Effector CD4-positive, alpha-beta T cell (primary cell): ENCODE results near the gene SYT14.
"Not testable (repeated sequence)": the region's sequence is repeated elsewhere in the genome, so short reads cannot be mapped to it uniquely, and the experiment has no call there.

ENCODE experiments used
- DNase-seq: peaks from one replicate; pipeline ENCODE4 v3.0.0-alpha.2; 2020

The SYT14 gene

DNA sequence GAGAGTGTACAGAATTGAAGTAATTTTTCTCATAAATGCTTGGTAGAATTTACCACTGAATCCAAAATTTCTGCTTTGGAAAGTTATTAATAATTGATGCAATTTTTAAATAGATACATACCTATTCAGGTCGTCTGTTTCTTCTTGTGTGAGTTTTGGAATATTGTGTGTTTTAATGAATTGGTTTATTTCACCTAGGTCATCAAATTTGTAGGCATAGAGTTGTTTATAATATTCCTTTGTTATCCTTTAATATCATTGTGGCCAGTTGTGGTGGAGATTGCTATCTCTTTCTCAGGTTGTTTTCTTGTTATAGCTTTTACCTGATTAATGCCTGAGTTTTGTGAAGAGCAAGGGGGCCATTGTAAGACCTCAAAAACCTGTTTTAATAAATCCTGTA lies 93.5 kb downstream of the SYT14 start:
- DNase-seq = no peak

- DNase-seq = no peak
Observed at GRCh38 chr1:210043058-210043457, 105.0 kb downstream of the SYT14 start.

DNA sequence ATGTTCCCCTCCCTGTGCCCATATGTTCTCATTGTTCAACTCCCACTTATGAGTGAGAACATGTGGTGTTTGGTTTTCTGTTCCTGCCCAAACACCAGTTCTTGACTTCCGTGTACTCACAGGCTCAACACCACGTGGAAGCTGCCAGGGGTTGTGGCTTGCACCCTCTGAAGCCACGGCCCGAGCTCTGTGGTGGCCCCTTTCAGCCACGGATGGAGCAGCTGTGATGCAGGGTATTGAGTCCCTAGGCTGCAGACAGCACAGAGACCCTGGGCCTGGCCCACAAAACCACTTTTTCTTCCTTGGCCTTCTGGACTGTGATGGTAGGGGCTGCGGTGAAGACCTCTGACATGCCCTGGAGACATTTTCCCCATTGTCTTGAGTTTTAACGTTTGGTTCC lies 111.6 kb downstream of the SYT14 start:
- DNase-seq = no peak

DNA sequence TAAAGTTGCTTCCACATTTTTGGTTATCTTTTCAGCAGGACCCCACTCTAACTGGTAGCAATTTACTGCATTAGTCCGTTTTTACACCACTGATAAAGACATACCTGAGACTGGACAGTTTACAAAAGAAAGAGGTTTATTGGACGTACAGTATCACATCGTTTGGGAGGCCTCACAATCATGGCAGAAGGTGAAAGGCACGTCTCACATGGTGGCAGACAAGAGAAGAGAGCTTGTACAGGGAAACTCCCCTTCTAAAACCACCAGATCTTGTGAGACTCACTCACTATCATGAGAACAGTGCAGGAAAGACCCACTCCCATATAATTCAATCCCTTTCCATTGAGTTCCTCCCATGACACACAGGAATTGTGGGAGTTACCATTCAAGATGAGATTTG lies 112.5 kb downstream of the SYT14 start:
- DNase-seq = not testable (repeated sequence)

GRCh38 chr1:210053126-210053525 lies 115.1 kb downstream of the SYT14 start:
- no peak for DNase-seq

DNA sequence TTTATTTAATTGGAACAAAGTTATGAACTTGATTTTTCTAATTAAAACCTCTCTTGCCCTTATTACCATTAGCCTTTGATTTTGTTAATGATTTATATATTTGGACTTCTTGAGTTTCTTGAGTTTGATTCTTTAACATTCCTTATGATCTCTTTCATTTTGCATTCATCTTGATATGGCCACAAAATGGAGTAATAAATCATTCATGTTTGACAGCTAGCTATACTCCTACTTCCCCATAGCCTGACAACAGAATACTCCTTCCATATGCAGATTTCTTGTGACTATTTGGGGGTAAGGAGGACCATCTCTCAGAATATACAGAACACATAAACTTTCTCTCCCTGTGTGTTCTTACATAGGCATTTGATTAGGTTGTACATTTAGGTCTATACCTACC lies 119.6 kb downstream of the SYT14 start:
- DNase-seq = no peak

DNA sequence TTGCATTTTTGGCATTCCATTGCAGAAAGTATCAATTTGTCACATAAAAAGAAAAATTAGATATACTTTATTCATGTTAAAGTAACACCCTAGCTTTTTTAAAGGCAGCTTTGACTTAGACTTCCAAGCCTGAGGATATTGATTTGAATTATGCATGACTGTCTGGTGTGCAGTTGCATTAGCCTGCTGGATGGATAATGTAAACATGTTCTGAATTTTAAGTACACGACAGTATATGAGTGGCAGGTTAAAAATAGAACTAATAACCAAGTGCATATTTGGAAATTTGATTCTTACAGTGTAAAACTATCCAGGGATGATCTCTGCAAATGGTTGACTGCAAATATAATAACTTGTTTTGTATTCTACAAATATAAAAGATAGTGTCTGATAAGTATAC lies 124.0 kb downstream of the SYT14 start:
- DNase-seq = no peak

- DNase-seq = no peak
Observed at GRCh38 chr1:210070531-210070930, 132.5 kb downstream of the SYT14 start.

- DNase-seq = no peak
Observed at GRCh38 chr1:210072129-210072528, 134.1 kb downstream of the SYT14 start.

DNA sequence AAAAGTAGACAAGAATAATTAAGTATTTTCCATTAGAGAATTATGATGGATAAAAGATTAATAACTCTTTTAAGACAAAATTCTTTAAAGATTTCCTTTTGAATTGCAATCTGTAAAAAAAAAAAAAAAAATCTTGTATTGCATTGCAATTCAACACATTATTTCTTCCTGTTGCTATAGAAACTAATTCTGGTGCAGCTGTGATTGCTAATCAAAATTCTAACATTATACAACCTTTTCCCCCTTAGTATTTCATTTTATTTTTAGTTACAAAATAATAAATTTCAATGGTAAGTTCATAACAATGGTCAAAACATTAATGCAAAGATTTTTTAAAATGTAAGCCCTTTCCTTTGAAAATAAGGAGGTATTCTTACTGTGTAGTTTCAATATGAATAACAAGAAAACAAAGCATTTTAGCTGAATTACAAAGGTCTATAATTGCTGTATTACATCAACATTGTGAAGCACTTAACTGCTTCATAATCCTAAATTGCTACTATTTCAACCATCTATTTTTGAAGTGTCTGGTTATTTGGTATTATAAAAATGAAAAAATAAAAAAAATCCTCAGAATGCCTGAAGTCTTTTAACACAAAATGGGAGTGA lies 135.0 kb downstream of the SYT14 start:
- DNase-seq = no peak

DNA sequence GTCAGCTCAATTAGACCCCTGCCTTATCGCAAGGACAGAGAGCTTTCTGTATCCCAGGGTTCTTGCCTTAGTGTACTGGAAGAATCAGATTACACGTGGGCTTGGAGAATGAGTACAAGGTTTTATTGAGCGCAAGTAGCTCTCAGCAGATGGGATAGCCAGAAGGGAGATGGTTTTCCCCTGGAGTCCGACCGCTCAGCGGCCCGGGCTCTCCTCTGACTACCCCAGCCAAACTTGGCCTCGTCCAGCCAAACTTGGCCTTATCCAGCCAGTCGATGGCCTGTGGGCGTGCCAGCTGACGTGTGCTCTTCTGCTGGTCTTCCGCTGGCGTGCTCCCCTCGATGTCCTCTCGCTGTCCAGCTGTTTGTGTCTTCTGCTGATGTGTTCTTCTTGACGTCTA lies 136.9 kb downstream of the SYT14 start:
- DNase-seq = no peak

GRCh38 chr1:210076620-210077019 lies 138.6 kb downstream of the SYT14 start:
- no peak for DNase-seq

GRCh38 chr1:210081494-210081893 lies 143.5 kb downstream of the SYT14 start:
- DNase-seq = no peak

DNA sequence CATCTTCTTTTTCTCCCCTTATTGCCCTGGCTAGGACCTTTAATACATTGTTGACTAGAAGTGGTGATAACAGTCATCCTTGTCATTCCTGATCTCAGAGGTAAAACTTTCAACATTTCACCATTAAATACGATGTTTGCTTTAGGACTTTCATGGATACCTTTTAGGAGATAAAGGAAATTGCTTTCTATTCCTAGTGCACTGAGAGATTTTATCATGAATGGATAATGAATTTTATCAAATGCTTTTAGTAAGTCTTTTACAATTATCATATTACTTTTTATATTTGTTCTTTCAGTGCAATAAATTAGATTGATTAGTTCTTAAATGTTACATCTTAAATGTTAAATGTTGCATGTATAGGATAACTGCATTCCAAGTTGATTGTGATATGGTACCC lies 147.3 kb downstream of the SYT14 start:
- no peak for DNase-seq

DNA sequence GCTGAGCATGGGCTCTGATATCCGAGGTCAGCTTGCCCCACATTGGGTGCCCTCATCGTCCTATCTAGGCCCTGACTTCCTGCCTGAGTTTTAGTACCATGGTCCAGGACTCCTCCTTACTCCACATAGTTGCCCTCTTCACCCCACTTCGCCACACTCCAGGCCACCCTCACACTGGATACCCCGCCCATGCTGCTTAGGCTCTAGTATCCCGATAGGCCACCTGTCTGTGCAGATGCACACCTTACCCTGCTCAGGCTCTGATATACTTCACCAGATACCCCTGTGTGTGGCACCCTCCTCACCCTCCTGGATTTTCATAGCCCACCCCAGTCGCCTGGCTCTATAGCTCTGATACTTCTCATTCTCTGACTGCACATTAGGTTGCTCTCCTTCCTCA lies 149.0 kb downstream of the SYT14 start:
- no peak for DNase-seq

DNA sequence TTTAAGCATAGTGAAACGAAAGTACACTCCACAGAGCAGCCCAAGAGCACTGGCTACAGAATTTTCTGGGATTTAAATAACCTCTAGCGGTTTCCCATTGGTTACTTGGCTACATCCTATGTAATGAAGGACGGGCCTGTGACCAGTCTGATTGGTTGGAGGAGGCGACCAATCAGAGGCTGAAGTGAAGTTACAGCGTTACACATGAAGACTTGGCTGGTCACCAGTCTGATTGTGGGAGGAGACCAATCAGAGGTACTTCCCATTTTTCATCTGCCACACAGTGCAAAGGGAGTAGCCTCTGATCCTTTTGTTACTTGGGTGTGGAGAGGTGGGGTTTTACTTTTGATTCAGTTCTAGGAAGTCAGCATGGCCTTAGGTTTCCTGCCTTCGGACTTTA lies 151.8 kb downstream of the SYT14 start:
- no peak for DNase-seq

- no peak for DNase-seq
Observed at GRCh38 chr1:210092366-210092765, 154.3 kb downstream of the SYT14 start.

- DNase-seq = no peak
Observed at GRCh38 chr1:210093461-210093860, 155.4 kb downstream of the SYT14 start.

GRCh38 chr1:210098356-210098755 lies 160.3 kb downstream of the SYT14 start:
- no peak for DNase-seq

DNA sequence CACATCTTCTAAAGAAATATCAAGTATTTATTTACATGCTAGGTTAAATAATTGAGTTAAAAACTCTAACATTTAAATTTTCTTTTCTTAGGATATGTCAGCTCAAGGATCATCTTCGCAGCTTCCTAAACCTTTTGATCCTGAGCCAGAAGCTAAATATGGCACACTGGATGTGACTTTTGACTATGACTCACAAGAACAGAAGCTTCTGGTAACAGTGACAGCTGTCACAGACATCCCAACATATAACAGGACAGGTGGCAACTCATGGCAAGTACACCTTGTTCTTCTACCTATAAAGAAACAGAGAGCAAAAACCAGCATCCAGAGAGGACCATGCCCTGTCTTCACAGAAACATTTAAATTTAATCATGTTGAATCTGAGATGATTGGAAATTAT lies 161.9 kb downstream of the SYT14 start:
- DNase-seq = no peak

DNA sequence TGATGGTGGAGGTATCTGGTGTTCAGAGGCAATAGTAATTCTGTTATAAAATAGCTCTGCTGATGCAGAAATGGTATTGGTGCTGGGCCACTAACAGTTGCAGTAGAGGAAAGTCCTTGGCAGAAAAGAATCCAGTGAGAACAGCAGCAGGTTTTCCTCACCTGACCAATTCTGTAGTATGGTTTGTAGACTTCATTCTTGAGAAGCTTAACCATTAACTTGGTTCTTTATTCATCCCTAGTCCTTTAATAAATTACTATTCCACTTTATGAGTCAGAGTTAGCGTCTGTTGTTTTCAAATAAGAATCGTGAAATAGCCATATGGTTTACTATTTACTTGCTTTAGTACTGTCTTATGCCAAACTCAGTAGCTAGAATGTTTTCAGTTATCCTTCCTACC lies 166.1 kb downstream of the SYT14 start:
- DNase-seq = no peak

DNA sequence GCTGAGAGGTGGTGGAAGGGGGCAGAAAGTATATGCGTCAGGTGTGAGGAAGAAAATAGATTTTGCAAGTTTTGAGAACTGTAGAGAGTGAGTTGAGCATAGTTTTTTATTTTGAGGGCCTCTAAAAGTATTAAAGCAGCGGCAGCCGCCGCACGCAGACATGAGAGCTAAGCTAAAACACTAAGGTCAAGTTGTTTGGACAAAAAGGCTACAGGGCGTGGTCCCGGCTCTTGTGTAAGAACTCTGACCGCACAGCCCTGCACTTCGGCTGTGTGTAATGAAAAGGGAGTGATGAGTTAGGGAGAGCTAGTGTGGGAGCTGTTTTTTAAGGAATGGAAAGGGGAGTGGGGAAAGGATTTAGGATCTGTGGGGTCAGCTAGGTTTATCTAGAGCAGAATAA lies 174.9 kb downstream of the SYT14 start:
- DNase-seq = not testable (repeated sequence)

- no peak for DNase-seq
Observed at GRCh38 chr1:210117198-210117597, 179.2 kb downstream of the SYT14 start.

DNA sequence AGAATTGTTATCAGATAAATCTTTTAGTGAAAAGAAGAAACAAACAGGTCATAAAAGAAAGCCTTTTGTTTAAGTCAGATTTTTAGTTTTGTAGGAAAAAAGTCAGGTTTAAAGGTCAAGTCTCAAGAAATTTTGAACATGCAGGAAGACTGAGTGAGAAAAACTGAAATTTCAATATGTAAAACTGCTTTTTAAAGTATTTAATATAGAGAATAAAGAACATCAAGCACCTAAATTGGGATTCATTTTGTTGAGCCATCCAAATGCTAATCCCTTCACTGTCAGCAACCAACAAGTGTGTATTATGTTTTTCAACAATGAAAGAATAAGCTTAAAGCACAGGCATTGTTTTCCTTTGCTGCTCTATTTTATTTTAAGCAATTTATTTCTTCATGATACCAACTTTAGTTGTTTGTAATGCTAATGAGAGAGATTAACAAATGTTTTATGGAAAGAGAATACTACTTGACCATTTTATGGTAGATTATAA lies 179.7 kb downstream of the SYT14 start:
- no peak for DNase-seq

GRCh38 chr1:210123383-210123782 lies 185.4 kb downstream of the SYT14 start:
- DNase-seq = no peak
